Measurements from ENCODE around the gene SYT2.
A peak's percentile ranks its signal among the peaks of the same experiment; 100 is the strongest.
"Not testable (repeated sequence)": the region's sequence is repeated elsewhere in the genome, so short reads cannot be mapped to it uniquely, and the experiment has no call there.

Gene SYT2

GRCh38 chr1:202623075-202623474, 87.2 kb downstream of the SYT2 start:
- DNase-seq (ENCODE audit: low spot score) = no peak

- DNase-seq (ENCODE audit: low spot score) = no peak
These were observed 87.9 kb downstream of the SYT2 start for GRCh38 chr1:202622388-202622787.

GRCh38 chr1:202621446-202621845, 88.8 kb downstream of the SYT2 start:
- DNase-seq (ENCODE audit: low spot score) = no peak

DNA sequence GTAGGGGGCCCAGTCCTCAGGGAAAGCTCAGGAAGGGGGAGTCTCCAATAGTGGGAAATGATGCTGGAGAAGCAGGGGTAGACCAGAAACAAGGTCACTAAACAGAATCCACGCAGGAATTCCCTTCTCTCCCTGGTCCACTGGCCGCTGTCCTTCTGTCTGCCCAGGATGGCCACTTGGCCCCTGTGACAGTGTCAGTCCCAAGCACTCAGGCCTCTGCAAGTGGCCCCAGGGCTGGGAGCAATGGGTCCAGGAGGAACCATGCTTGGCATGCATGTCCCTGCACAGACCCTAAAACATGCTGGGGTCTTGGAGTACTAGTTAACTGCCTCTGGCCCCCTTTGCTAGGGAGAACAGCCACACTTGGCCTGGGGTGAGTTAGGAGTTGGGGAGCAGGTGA, 90.2 kb downstream of the SYT2 start:
- DNase-seq (ENCODE audit: low spot score) = not testable (repeated sequence)

GRCh38 chr1:202619505-202619904, 90.7 kb downstream of the SYT2 start:
- DNase-seq (ENCODE audit: low spot score) = no peak

- DNase-seq (ENCODE audit: low spot score) = not testable (repeated sequence)
These were observed 91.2 kb downstream of the SYT2 start for GRCh38 chr1:202619012-202619411.

DNA sequence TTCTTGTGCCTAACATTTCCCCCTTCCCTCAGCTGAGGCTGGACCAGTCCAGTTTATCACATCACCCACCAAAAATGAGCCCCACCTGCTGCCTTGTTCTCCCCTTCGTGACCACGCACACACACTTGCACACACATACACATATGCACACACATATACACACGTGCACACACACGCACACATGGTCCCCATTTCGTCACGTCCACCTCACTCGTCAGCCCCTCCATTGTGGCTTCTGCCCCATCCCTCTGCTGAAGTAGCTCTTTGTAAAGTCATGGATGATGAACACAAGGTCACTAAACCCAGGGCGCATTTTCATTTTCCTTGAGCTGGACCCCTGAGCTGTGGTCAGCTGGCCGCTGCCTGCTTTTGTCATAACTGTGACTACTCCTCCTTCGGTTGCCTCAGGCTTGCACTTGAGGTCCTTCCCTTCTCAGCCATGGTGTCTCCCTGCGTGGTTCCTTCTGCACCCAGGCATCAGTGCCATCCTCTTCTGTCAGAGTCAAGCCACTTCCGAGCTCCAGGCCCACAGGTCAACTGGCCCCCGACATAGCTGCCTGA, 93.8 kb downstream of the SYT2 start:
- DNase-seq (ENCODE audit: low spot score) = no peak

GRCh38 chr1:202615501-202616354, 94.5 kb downstream of the SYT2 start:
- no peak for DNase-seq (ENCODE audit: low spot score)

DNA sequence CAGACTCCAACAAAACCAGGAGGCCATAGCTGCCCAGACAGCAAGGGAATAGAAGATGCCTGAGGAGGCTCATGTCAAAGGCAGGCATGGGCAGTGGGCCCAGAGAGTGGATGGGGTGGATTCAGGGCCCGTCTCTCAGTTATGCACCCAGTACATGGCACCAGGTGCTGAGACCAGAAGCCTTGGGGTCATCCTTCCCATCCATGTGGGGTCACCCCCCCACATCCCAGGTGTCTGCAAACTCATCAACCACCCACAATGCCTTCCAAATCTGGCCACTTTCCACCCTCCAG, 95.1 kb downstream of the SYT2 start:
- DNase-seq (ENCODE audit: low spot score) = not testable (repeated sequence)

DNA sequence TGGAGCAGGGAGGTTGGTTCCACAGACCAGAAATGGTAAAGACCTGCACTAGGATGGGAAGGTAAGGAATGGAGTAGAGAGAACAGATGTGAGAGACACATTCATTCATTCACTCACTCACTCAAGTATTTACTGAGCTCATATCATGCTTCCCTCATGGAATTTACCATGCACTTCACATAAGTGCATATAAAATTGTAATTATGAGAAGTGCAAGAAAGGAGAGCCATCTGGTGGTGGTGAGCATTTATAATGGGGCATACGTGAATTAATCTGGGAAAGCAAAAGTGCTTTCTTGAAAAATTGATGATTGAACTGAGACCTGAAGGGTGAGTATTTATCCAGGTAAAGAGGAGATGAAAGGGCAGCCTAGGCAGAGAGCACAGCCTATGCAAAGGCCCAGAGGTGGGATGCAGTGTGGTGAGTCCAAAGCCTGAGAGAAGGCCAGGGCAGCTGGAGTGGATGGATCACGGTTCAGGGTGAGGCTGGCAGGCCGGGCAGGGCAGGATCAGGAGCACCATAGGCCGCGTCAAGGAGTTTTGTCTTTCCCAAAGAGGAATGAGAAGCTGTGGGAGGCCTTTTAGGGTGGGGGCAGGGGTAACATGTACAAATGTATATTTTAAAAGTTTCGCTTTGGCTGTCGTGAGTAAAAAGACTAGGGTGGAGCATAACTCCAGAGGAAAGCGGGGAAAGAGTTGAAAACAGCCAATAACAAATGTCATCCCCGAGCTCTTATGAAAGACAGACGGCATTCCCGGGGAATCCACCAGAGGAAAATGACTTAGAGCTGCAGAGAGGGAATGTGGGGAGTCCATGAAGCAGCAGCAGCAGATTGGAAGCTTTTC, 95.7 kb downstream of the SYT2 start:
- DNase-seq (ENCODE audit: low spot score) = not testable (repeated sequence)

DNA sequence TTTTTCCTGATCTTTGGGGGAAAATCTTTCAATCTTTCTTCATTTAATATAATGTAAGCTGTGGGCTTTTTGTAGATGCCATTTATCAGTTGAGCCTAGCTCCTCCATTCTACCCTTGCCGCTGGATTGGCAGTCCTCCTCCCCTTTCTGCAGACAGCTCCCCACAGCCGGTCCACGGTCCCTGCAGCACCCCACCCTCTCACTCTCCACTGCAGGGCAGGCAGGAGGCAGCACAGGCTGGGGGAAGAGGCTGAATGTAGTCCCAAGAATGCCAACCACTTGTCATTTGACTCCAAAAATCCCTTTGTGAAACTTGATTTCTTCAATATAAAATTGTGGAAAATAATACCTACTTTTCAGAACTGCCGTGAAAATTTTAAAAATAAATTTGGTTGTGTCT, 96.7 kb downstream of the SYT2 start:
- no peak for DNase-seq (ENCODE audit: low spot score)

- DNase-seq (ENCODE audit: low spot score) = not testable (repeated sequence)
These were observed 98.2 kb downstream of the SYT2 start for GRCh38 chr1:202612036-202612435.

GRCh38 chr1:202605515-202605914, 104.7 kb downstream of the SYT2 start:
- no peak for DNase-seq (ENCODE audit: low spot score)

- no peak for DNase-seq (ENCODE audit: low spot score)
These were observed 106.8 kb downstream of the SYT2 start for GRCh38 chr1:202603435-202603834.

GRCh38 chr1:202600432-202601041, 109.7 kb downstream of the SYT2 start:
- no peak for DNase-seq (ENCODE audit: low spot score)

DNA sequence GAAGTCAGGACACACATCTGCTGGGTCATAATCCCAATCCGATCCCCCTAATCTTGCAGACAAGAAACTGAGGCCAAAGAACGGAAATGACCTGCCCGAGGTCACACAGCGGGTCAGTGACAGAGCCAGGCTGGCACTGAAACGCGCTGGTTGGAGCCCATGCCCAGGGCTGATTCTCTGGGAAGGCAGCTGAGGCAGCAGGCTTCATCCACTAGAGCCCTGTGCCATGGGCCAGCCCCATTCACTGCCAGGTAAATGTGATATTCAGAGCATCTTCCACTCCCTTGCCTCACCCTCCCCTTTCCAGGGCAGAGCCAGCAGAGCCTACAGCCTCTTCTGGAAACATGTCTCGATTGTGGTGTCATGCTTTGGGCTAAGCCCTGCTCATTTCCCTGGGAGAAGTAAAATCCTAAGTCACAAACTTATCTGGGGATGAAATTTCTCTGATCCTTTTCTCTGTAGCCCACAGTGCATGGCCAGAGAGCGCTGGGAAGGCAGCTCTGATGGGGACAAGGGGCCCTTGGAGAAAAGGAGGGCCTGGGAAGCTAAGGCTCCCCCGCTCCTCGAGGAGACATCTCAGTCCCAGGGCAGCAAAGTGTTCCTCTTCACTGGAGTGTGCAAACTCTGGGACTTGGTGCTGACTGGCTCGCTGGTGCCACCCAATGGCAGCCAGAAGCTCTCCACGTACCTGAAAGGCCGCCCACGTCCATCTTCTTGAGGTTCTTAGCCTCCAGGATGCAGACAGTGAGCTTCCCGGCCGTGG, 110.4 kb downstream of the SYT2 start:
- DNase-seq (ENCODE audit: low spot score) = peak; percentile 90

GRCh38 chr1:202597090-202597761, 113.0 kb downstream of the SYT2 start:
- DNase-seq (ENCODE audit: low spot score) = no peak

DNA sequence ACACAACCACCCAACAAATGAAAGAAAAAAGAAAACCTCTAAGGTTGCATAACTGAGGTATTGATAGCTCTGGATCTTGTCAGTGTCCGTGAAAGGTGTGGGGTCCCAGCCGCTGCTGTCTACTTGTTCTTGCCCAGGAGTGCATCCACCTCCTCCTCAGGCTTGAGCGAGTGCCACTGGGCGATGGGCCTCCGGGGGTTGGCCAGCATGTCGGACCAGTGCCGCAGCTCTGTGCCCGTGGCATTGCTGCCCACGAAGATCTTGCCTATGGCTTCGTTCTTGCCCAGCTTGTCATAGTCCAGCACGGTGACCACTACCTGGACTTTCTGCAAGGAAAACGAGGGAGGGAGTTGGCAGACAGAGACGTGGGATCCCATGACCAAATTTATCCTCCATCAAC, 113.6 kb downstream of the SYT2 start:
- DNase-seq (ENCODE audit: low spot score) = no peak

- DNase-seq (ENCODE audit: low spot score) = no peak
These were observed 116.4 kb downstream of the SYT2 start for GRCh38 chr1:202593845-202594244.

GRCh38 chr1:202592146-202592545, 118.1 kb downstream of the SYT2 start:
- DNase-seq (ENCODE audit: low spot score) = no peak

DNA sequence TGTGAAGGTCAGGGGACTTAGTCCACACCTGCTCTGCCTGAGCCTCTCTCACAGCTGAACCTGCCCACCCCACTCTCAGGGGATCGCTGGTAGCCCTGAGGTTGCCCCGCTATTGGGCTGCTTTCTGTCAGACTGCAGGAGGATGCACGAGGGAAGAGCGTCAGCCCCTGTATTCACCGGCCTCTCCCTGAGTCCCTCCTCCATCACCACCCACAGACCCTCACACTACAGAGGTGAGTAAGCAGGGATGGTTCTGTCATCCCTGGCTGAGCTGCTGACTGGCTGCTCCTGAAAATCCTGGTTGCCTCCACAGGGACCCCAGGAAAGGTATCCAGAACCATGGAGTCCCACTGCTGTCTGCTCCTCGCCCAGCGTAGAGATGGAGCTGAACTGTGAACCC, 118.7 kb downstream of the SYT2 start:
- no peak for DNase-seq (ENCODE audit: low spot score)

Data from iPS-NIHi11 (cell line).